Activated CD8-positive, alpha-beta memory T cell treated with anti-CD3 and anti-CD28 coated beads for 24 hours (primary cell): Measurements from ENCODE around the gene WWOX.

Source experiments
- DNase-seq: peaks from one replicate; pipeline ENCODE4 v3.0.0-alpha.2; 2020

WWOX gene

GRCh38 chr16:78199325-78200022 lies 100.0 kb downstream of the WWOX start:
- no peak for DNase-seq

- DNase-seq, result no peak
Measured at GRCh38 chr16:78200023-78200389, 100.6 kb downstream of the WWOX start.

- no peak for DNase-seq
Measured at GRCh38 chr16:78200623-78201096, 101.2 kb downstream of the WWOX start.

GRCh38 chr16:78205506-78205905 lies 106.1 kb downstream of the WWOX start:
- no peak for DNase-seq

GRCh38 chr16:78206623-78207223 lies 107.3 kb downstream of the WWOX start:
- DNase-seq, result no peak

GRCh38 chr16:78209951-78210661 lies 110.7 kb downstream of the WWOX start:
- no peak for DNase-seq

GRCh38 chr16:78211020-78211599 lies 111.7 kb downstream of the WWOX start:
- no peak for DNase-seq

GRCh38 chr16:78211946-78212345 lies 112.5 kb downstream of the WWOX start:
- no peak for DNase-seq

GRCh38 chr16:78212674-78213073 lies 113.2 kb downstream of the WWOX start:
- no peak for DNase-seq

GRCh38 chr16:78213751-78214150 lies 114.3 kb downstream of the WWOX start:
- no peak for DNase-seq

GRCh38 chr16:78215222-78215621 lies 115.8 kb downstream of the WWOX start:
- DNase-seq, result no peak

GRCh38 chr16:78216166-78216745 lies 116.8 kb downstream of the WWOX start:
- no peak for DNase-seq

GRCh38 chr16:78217276-78217675 lies 117.8 kb downstream of the WWOX start:
- no peak for DNase-seq

GRCh38 chr16:78218279-78218678 lies 118.8 kb downstream of the WWOX start:
- DNase-seq, result no peak

- DNase-seq, result no peak
Measured at GRCh38 chr16:78218856-78219651, 119.6 kb downstream of the WWOX start.

- no peak for DNase-seq
Measured at GRCh38 chr16:78220571-78220970, 121.1 kb downstream of the WWOX start.

- DNase-seq, result no peak
Measured at GRCh38 chr16:78221892-78222291, 122.4 kb downstream of the WWOX start.

- DNase-seq, result no peak
Measured at GRCh38 chr16:78224342-78224741, 124.9 kb downstream of the WWOX start.

- DNase-seq, result no peak
Measured at GRCh38 chr16:78225919-78226318, 126.5 kb downstream of the WWOX start.

GRCh38 chr16:78227855-78228254 lies 128.4 kb downstream of the WWOX start:
- no peak for DNase-seq

- no peak for DNase-seq
Measured at GRCh38 chr16:78228704-78229103, 129.2 kb downstream of the WWOX start.

GRCh38 chr16:78230832-78231231 lies 131.4 kb downstream of the WWOX start:
- DNase-seq, result no peak
